HG03442 (cell line): Measurements from ENCODE around the gene GAMT.
A peak's percentile ranks its signal among the peaks of the same experiment; 100 is the strongest.

Source experiments
- ATAC-seq: cut with Tn5 transposase; IDR thresholded peaks from one replicate; pipeline ENCODE4 v1.9.1; 2021; ENCODE audit warnings: mild to moderate bottlenecking, moderate library complexity; ENCODE audit not compliant: unreplicated experiment

The GAMT gene

DNA sequence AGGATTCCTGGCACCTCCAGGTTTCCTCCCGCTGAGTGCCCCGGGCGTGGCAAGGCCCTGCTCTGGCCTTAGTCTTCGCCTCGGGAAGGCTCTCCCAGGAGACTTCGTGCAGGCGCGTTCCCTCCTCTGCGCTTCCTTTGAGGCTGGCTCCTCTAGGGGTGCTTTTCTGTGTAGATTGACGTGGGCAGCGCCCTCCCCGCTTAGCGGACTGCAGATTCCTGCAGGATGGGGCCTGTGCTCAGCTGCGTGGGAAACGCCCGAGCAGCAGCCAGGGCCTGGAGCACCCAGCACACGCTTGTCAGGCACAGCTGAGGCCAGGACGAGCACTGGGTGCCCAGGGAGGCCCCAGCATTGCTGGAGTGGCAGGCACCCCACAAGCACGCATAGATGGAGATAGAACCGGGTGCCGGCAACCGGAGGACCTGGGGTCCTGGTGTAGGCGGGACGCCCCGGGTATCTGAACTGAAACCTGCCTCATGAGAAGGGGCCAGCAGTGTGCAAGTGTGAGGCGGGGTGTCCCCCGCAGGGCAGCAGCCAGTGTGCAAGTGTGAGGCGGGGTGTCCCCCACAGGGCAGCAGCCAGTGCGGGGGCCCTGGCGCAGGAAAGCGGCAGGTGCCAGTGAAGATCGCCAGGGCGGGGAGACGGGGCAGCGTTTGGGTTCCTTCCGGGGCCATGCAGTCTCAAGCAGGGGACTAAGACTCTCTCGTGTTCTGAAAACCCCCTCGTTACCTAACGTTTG, 14.2 kb downstream of the GAMT start:
- ATAC-seq, result no peak

DNA sequence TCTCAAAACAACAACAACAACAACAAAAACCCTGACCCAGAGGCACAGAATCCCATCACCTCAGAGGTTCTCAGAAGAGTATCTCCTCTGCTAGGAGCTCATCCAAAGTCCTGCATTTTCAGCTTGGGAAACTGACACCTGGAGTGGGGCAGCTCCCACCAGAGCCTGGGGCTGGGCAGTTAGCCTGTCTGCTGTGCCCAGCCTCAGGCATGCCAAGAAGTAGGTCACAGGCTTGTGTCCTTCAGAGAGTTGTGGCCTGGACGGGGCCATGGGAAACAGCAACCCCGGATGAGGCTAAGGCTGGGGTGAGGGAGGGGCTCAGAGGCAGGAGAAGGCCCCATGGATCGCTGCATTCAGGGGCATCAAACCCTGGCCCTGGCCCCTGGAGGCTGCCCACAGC, 15.5 kb downstream of the GAMT start:
- ATAC-seq, result no peak

GRCh38 chr19:1384478-1385110, 16.7 kb downstream of the GAMT start:
- no peak for ATAC-seq

- ATAC-seq, result peak; percentile 8
These were observed 17.3 kb downstream of the GAMT start for GRCh38 chr19:1384085-1384462.

GRCh38 chr19:1383312-1384084, 17.8 kb downstream of the GAMT start, which contains the start of gene NDUFS7:
NDUFS7 (plus strand) TSS chr19:1383907; CDS start chr19:1383927, 20 bp downstream.
- ATAC-seq, result peak; percentile 75

GRCh38 chr19:1383017-1383311, 18.4 kb downstream of the GAMT start:
- no peak for ATAC-seq

DNA sequence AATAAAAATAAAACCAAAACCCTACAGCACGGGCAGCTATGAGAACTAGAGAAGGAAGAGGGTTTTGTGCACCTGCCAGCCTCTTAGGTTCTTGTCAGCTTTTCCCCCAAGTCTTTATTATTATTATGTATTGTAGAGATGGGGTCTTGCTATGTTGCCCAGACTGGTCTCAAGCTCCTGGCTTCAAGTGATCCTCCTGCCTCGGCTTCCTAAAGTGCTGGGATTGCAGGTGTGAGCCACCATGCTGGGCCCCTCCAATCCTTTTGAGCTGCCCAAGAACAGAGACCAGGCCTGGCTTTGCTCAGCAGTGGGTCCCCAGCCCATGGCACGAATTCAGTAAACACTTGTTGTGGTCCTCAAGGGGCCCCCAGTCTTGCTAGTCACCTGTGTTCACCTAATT, 19.1 kb downstream of the GAMT start:
- no peak for ATAC-seq

DNA sequence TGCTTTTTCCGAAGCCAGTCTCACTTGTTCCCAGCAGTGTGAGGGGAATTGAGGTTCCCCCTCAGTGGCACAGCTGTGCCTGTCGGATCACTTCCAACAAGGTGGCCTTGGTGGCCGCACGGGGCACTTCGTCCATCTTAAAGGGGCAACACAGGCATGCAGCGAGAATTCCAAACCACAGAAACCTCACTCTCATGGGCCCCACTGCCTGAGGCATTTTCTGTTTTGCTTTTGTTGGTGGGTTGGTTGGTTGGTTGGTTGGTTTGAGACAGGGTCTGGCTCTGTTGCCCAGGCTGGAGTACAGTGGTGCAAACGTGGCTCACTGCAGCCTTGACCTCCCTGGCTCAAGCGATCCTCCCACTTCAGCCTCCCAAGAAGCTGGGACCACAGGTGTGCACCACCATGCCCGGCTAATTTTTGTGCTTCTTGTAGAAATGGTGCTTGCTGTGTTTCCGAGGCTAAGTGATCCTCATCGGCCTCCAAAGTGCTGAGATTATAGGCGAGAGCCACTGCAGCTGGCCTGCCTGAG, 21.3 kb downstream of the GAMT start:
- ATAC-seq, result no peak

- no peak for ATAC-seq
These were observed 22.0 kb downstream of the GAMT start for GRCh38 chr19:1379126-1379905.

- no peak for ATAC-seq
These were observed 23.2 kb downstream of the GAMT start for GRCh38 chr19:1377965-1378785.

DNA sequence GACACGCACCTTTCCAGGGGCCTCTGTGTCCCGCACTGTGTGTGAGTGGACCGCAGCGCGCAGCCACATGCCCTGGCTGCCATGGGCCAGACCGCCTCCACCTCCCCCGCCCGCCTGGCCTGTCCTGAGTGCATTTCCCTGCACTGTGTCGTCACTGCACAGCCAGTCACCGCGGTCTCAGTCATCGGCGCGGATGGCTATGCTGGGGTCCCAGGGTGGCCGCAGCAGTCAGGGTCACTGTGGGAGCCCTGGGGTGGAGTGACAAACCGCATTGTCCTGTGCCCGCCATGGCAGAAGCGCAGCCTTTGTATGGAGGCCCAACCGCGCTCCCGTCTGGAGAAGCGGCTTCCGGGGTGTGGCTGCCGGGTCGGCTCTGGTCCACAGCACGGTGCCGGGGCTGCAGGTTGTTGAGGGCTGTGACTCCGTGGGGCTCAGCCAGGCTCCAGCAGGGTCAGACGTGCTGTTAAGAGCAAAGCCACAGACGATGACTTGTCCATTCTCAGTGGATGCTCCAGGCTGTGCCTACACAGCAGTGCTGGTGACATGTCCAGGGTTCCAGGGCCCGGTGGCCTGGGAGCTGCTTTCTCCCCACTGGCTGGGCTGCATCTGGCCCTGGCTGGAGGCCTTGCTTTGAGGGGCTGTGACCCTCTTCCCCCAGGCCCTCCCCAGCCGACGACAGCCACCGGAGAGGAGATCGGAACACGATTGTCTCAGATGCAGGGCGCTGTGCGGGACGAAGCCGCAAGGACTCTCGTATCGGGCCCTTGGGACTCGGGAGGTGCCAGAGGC, 24.0 kb downstream of the GAMT start:
- no peak for ATAC-seq

DNA sequence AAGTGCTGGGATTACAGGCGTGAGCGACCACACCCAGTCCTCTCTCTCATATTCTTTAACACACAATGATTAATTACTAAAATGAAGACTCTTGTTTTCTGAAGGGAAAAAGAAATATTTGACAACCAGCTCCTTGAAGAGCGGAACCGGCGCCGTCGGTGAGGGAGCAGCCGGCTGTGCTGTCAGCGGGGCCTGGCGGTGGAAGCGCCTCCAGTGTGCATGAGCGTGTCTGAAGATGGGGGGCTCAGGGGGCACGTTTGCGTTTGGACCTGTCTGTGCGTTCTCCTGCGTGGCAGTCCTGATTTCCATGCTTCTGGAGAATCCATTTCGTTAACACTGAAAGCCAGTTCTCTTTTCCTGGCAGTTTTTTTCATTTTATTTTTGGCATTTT, 24.9 kb downstream of the GAMT start:
- no peak for ATAC-seq

- ATAC-seq, result no peak
These were observed 27.1 kb downstream of the GAMT start for GRCh38 chr19:1374250-1374577.

DNA sequence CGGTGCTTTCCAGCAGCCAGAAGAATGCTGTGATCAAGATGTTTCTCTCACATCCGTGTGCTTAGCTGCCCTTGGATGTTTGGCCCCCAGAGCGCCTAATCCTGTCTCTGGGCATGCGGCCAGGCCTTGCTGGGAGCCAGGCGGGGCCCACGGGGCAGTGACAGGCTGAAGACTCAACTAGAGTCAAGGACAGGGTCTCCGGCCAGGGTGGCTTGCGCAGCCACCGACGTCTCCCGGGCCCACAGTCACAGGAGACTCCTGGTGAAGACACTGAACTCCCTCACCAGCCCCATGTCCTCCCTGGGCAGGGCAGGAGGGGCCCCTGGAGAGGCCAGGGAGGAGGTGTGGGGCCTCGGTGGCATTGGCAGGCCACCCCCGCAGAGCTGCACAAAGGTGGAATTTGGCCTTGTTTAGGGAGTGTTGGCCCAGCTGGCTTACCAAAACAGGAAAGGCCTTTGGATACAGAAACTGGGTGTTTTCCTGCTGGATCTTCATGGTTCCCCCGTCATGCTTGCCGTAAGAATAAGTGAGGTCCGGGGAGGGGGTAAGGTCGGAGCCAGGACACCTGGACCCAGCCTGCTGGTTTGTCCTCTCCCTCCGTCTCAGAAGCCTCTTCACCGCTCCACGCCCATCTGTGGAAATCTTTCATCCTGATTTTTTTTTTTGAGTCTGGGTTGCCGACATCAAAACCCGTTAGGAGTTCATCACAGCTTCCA, 27.6 kb downstream of the GAMT start:
- ATAC-seq, result no peak

GRCh38 chr19:1373042-1373533, 28.3 kb downstream of the GAMT start:
- ATAC-seq, result no peak

DNA sequence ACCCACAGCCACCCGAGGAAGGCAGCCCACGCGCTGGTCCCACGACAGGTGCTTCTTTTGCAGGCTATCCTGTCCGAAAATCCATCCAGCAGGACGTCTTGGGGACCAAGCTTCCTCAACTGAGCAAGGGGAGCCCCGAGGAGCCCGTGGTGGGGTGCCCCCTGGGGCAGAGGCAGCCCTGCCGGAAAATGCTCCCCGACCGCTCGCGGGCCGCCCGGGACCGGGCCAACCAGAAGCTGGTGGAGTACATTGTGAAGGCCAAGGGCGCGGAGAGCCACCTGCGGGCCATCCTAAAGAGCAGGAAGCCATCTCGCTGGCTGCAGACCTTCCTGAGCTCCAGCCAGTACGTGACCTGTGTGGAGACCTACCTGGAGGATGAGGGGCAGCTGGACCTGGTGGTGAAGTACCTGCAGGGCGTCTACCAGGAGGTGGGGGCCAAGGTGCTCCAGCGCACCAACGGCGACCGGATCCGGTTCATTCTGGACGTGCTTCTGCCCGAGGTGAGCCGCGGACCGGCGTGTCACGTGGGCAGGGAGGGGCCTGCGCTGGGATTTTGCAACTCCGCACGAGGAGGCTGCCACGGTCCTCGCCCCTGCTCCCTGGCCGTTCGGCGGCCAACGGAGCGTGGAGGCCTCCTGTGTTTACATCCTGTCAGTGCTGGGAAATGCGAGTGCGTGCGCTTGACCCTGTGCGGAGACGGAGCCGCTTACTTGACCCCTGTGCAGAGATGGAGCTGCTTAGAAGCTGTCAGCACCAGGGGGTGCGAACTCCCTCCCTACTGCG, 30.6 kb downstream of the GAMT start:
- no peak for ATAC-seq

DNA sequence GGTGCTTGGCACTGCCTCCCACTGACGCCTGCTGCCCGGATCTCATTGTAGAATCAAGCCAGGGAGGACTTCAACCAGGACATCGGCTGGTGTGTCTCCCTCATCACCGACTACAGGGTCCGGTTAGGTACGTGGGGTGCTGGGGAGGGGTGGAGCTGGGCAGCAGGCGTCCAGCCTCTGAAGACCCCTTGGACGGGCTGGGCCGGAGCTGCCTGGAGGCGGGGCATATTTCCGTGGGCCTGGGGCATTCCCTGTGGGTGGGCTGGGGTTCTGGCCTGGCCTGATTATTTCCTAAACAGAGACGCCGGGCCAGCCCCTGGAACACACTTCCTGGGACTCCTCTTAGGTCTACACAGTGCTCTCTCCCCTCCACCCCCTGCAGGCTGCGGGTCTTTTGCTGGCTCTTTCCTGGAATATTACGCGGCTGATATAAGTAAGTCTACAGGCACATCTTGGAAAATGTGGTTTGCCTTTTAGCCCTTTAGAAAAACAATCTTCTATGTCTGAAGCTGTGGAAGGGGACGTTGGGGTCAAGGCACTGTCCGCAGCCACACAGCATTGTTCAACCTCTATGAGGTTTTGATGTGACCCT, 32.0 kb downstream of the GAMT start:
- ATAC-seq, result no peak
